ENCODE data around the gene FKBP1A. TPM values are rescaled to one million over a fixed set of nuclear protein-coding genes. Genes with fewer than 3 reads are reported as not detected.

FKBP1A gene
- total RNA-seq, 4 donors from 2014 or later = 99.5 to 253 (median 206) TPM

GRCh38 chr20:1376007-1376406, 16.8 kb downstream of the FKBP1A start:
- Histone ChIP-seq H3K27ac (peak overlapping the region in 1 of 2 donors; percentile 5), H3K9me3 (no peaks in the 10 kb centered on the region), H3K36me3 (no peaks in the 10 kb centered on the region), H3K4me3 (no peak overlapping the region), H3K4me1 (peaks cover 0 to 6% of the 10 kb centered on the region in 2 donors), H3K27me3 (no peaks in the 10 kb centered on the region)
- DNase-seq = no peak
- TF ChIP-seq CTCF (IDR thresholded peaks at IDR 0.05) (no peak), POLR2A (IDR thresholded peaks at IDR 0.05) (no peak)
- intact Hi-C loops (cut with DNase I; ENCODE audit: low total_unique reads) = no loop called here

DNA sequence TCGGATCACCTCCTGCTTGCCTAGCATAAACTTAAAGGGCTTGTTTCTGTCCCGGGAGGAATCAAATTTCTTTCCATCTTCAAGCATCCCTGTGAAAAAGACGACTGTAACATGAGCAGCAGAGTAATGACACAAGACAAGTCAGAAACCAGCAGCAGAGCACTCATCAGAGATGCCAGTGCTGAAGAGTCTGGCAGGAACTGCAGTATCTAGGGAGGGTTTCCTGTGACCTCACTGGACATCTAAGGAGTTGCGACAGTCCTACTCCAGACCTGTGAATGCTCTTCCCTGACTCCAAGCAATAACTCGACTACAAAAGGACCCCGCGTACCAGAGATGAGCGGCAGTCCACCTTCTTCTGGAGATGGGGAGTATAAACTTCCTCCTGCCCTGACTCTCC, 17.3 kb downstream of the FKBP1A start:
- TF ChIP-seq POLR2A (IDR thresholded peaks at IDR 0.05) (no peak), CTCF (IDR thresholded peaks at IDR 0.05) (no peak)
- Histone ChIP-seq H3K36me3 (no peaks in the 10 kb centered on the region), H3K9me3 (no peaks in the 10 kb centered on the region), H3K4me1 (peaks cover 0 to 6% of the 10 kb centered on the region in 2 donors), H3K27me3 (no peaks in the 10 kb centered on the region), H3K27ac (peak overlapping the region in 1 of 2 donors; percentile 5), H3K4me3 (no peak overlapping the region)
- no peak for DNase-seq
- intact Hi-C loops (cut with DNase I; ENCODE audit: low total_unique reads) = no loop called here

DNA sequence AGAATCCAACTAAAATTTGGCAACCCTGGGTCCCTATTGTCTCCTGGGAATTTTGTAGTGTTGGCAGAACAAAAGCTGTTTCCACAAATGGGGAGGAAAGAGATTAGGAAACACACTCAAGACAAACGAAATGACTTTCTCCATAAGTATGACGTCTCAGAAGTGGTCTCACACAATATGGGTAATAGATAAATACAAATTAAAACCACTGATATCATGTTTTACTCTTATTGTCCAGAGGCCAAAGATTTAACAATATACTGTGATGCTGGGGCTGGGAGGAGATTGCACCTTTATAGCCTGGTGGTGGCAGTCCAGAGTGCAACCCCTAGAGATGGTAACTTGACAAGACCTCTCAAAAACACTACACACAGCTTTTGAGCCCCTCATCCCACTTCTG, 18.6 kb downstream of the FKBP1A start:
- intact Hi-C loops (cut with DNase I; ENCODE audit: low total_unique reads) = no loop called here
- H3K36me3 ChIP-seq = no peaks in the 10 kb centered on the region
- H3K27me3 ChIP-seq = no peaks in the 10 kb centered on the region
- no peak for DNase-seq
- no peak overlapping the region for H3K4me3 ChIP-seq
- TF ChIP-seq POLR2A (IDR thresholded peaks at IDR 0.05) (no peak), CTCF (IDR thresholded peaks at IDR 0.05) (no peak)
- no peaks in the 10 kb centered on the region for H3K9me3 ChIP-seq
- peaks cover 0 to under 1% of the 10 kb centered on the region in 2 donors for H3K4me1 ChIP-seq
- peak overlapping the region in 1 of 2 donors; percentile 31 for H3K27ac ChIP-seq

DNA sequence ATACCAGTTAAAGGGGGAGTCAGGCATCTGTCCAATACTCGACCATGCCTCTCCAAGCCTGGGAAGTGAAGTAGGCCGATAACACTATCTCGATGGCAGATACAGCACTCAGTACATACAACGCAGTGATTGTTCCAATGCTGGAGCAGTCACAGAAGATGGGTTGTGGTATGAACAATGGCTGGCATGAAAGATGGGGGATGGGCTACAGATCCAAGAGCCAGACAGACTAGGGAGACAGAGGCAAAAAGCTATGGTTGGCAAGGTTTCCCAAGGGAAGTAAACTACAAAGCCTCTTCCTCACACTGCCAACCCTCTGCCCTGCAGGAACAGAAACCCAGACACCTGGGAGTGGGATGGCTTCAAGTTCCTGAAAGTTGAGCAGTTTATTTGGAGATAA, 19.2 kb downstream of the FKBP1A start:
- TF ChIP-seq POLR2A (IDR thresholded peaks at IDR 0.05) (no peak), CTCF (IDR thresholded peaks at IDR 0.05) (no peak)
- peak overlapping the region in 1 of 2 donors; percentile 31 for H3K27ac ChIP-seq
- intact Hi-C loops (cut with DNase I; ENCODE audit: low total_unique reads) = no loop called here
- no peak for DNase-seq
- no peaks in the 10 kb centered on the region for H3K27me3 ChIP-seq
- H3K9me3 ChIP-seq = no peaks in the 10 kb centered on the region
- H3K36me3 ChIP-seq = no peaks in the 10 kb centered on the region
- peaks cover 0 to 3% of the 10 kb centered on the region in 2 donors for H3K4me1 ChIP-seq
- H3K4me3 ChIP-seq = no peak overlapping the region

- intact Hi-C loops (cut with DNase I; ENCODE audit: low total_unique reads) = no loop called here
- Histone ChIP-seq H3K27ac (peak overlapping the region in 1 of 2 donors; percentile 31), H3K4me3 (no peak overlapping the region), H3K4me1 (peaks cover 0 to 5% of the 10 kb centered on the region in 2 donors), H3K9me3 (no peaks in the 10 kb centered on the region), H3K27me3 (no peaks in the 10 kb centered on the region), H3K36me3 (no peaks in the 10 kb centered on the region)
- no peak for DNase-seq
- TF ChIP-seq CTCF (IDR thresholded peaks at IDR 0.05) (no peak), POLR2A (IDR thresholded peaks at IDR 0.05) (no peak)
Observed at GRCh38 chr20:1373036-1373435, 19.8 kb downstream of the FKBP1A start.
